Tibial artery (tissue), 4 donors: Measurements from ENCODE around the gene ATRX.

Experiments
- DNase-seq, 2 donors: peaks; one replicate each; pipeline ENCODE4 v3.0.0-alpha.2; 2019
- H3K27ac ChIP-seq, 2 donors: fragments of 200-600 bp; sonication (generic) in 1 of 2; 1 replicate in 1 of 2; 2 replicates in 1 of 2; pipeline ENCODE4 v1.5.1; 2018 to 2019; ENCODE audit warnings: mild to moderate bottlenecking in 1 of 2
- H3K27me3 ChIP-seq, 2 donors: fragments of 200-600 bp; sonication (generic) in 1 of 2; one replicate each; pipeline versions ENCODE4 v1.5.1 to v1.6.0; 2016 to 2019
- H3K36me3 ChIP-seq, 3 donors: fragments of 200-600 bp; sonication (generic) in 2 of 3; one replicate each; pipeline ENCODE4 v1.5.1; 2016 to 2019; ENCODE audit warnings: mild to moderate bottlenecking in 2 of 3
- H3K4me1 ChIP-seq, 4 donors: fragments of 200-600 bp; sonication (generic) in 2 of 4; 1 replicate in 3 of 4; 2 replicates in 1 of 4; pipeline ENCODE4 v1.5.1; 2016 to 2019
- H3K4me3 ChIP-seq, 2 donors: fragments of 200-600 bp; sonication (generic) in 1 of 2; 1 replicate in 1 of 2; 2 replicates in 1 of 2; pipeline ENCODE4 v1.5.1; 2018 to 2019; ENCODE audit warnings: mild to moderate bottlenecking in 2 of 2
- H3K9me3 ChIP-seq, 3 donors: fragments of 200-600 bp; sonication (generic) in 1 of 3; one replicate each; pipeline ENCODE4 v1.5.1; 2016 to 2019
- CTCF ChIP-seq, 2 experiments: fragments of 200-600 bp in 1 of 2; fragments of 450-650 bp in 1 of 2; IDR thresholded peaks; one replicate each; pipeline ENCODE4 v1.5.1; 2017 to 2019; ENCODE audit warnings: antibody characterized with exemption in 2 of 2, mild to moderate bottlenecking in 1 of 2, moderate library complexity in 1 of 2
- intact Hi-C: fragments of 100-400 bp; cut with DNase I; formaldehyde crosslinking; loops from one replicate; pipeline ENCODE4 v1.15.0; 2023; ENCODE audit warnings: low total_unique reads

The ATRX gene

GRCh38 chrX:77527233-77528001, 258.6 kb downstream of the ATRX start:
- DNase-seq: no peak
- Histone ChIP-seq H3K4me3 (no peak overlapping the region), H3K27ac (no peak overlapping the region), H3K27me3 (no peaks in the 10 kb centered on the region), H3K4me1 (no peaks in the 10 kb centered on the region), H3K9me3 (peaks cover 0 to 10% (median 7%) of the 10 kb centered on the region in 3 donors), H3K36me3 (no peaks in the 10 kb centered on the region)
- TF ChIP-seq CTCF (IDR thresholded peaks at IDR 0.05): no peak
- intact Hi-C loops: no loop called here

DNA sequence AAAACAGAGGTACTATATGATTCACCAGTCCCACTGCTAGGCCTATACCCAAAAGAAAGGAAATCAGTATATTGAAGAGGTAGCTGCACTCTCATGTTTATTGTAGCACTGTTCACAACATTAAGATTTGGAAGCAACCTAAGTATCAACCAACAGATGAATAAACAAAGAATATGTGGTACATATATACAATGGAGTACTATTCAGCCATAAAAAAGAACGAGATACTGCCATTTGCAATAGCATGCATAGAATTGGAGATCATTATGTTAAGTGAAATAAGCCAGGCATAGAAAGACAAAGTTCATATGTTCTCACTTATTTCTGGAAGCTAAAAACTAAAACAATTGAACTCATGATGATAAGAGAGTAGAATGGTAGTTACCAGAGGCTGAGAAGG, 266.3 kb downstream of the ATRX start:
- Histone ChIP-seq H3K36me3 (peaks cover 3 to 20% (median 13%) of the 10 kb centered on the region in 3 donors), H3K27ac (no peak overlapping the region), H3K4me1 (no peaks in the 10 kb centered on the region), H3K9me3 (peaks cover 0 to 9% (median 0%) of the 10 kb centered on the region in 3 donors), H3K27me3 (no peaks in the 10 kb centered on the region), H3K4me3 (no peak overlapping the region)
- TF ChIP-seq CTCF (IDR thresholded peaks at IDR 0.05): no peak
- DNase-seq: no peak
- intact Hi-C loops: no loop called here

DNA sequence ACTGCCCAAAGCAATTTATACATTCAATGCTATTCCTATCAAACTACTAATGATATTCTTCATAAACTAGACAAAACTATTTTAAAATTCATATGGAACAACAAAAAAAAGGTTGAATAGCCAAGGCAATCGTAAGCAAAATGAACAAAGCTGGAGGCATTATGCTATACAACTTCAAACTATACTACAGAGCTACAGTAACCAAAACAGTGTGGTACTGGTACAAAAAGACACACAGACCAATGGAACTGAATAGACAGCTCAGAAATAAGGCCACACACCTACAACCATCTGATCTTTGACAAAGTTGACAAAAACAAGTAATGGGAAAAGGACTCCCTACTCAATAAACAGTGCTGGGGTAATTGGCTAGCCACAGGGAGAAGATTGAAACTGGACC, 271.8 kb downstream of the ATRX start:
- H3K4me3 ChIP-seq: no peak overlapping the region
- H3K27ac ChIP-seq: no peak overlapping the region
- DNase-seq: no peak
- no peak for TF ChIP-seq CTCF (IDR thresholded peaks at IDR 0.05)
- no peaks in the 10 kb centered on the region for H3K4me1 ChIP-seq
- no peaks in the 10 kb centered on the region for H3K27me3 ChIP-seq
- H3K9me3 ChIP-seq: peaks cover 0 to 16% (median 12%) of the 10 kb centered on the region in 3 donors
- intact Hi-C loops: no loop called here
- peaks cover 0 to 31% (median 21%) of the 10 kb centered on the region in 3 donors for H3K36me3 ChIP-seq

DNA sequence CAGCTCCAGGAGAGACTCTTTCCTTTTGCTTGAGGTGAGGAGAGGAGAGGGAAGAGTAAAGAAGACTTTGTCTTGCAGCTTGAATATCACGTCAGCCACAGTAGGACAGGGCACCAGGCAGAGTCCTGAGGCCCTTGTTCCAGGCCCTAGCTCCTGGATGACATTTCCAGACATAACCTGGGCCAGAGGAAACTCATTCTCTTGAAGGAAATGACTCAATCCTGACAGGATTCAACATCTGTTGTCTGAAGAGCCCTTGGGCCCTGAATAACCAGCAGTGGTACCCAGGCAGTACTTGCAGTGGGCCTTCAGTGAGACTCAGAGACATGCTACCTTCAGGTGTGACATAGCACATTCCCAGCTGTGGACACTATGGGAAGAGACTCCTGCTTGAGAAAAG, 276.0 kb downstream of the ATRX start:
- TF ChIP-seq CTCF (IDR thresholded peaks at IDR 0.05): no peak
- intact Hi-C loops: no loop called here
- no peak overlapping the region for H3K4me3 ChIP-seq
- H3K36me3 ChIP-seq: peaks cover 4 to 34% (median 14%) of the 10 kb centered on the region in 3 donors
- H3K27me3 ChIP-seq: no peaks in the 10 kb centered on the region
- no peaks in the 10 kb centered on the region for H3K4me1 ChIP-seq
- no peak overlapping the region for H3K27ac ChIP-seq
- H3K9me3 ChIP-seq: peaks cover 0 to 12% (median 10%) of the 10 kb centered on the region in 3 donors
- no peak for DNase-seq

- TF ChIP-seq CTCF (IDR thresholded peaks at IDR 0.05): no peak
- peaks cover 0 to 6% (median 0%) of the 10 kb centered on the region in 4 donors for H3K4me1 ChIP-seq
- no peak for DNase-seq
- no peak overlapping the region for H3K27ac ChIP-seq
- peaks cover 4 to 9% (median 4%) of the 10 kb centered on the region in 3 donors for H3K36me3 ChIP-seq
- intact Hi-C loops: no loop called here
- no peaks in the 10 kb centered on the region for H3K9me3 ChIP-seq
- H3K27me3 ChIP-seq: no peaks in the 10 kb centered on the region
- H3K4me3 ChIP-seq: no peak overlapping the region
Observed at GRCh38 chrX:77505227-77505626, 280.8 kb downstream of the ATRX start.
